GM21576 (cell line): Measurements from ENCODE around the gene COL27A1.

ENCODE experiments used
- ATAC-seq: cut with Tn5 transposase; IDR thresholded peaks from one replicate; pipeline ENCODE4 v1.9.1; 2021; ENCODE audit warnings: mild to moderate bottlenecking, moderate library complexity; ENCODE audit not compliant: unreplicated experiment

Gene COL27A1

GRCh38 chr9:114202849-114203248 is 47.5 kb downstream of the COL27A1 start:
- ATAC-seq, result no peak

- no peak for ATAC-seq
These were observed 48.2 kb downstream of the COL27A1 start for GRCh38 chr9:114203410-114204140.

GRCh38 chr9:114204265-114204664 is 48.9 kb downstream of the COL27A1 start:
- ATAC-seq, result no peak

GRCh38 chr9:114205171-114206015 is 50.1 kb downstream of the COL27A1 start:
- no peak for ATAC-seq

GRCh38 chr9:114206221-114206789 is 51.0 kb downstream of the COL27A1 start:
- no peak for ATAC-seq

- no peak for ATAC-seq
These were observed 51.9 kb downstream of the COL27A1 start for GRCh38 chr9:114207034-114207810.

GRCh38 chr9:114207845-114208244 is 52.5 kb downstream of the COL27A1 start:
- ATAC-seq, result no peak

- ATAC-seq, result no peak
These were observed 53.8 kb downstream of the COL27A1 start for GRCh38 chr9:114209151-114209550.

GRCh38 chr9:114210136-114210535 is 54.8 kb downstream of the COL27A1 start:
- ATAC-seq, result no peak

GRCh38 chr9:114210691-114211276 is 55.4 kb downstream of the COL27A1 start:
- no peak for ATAC-seq

GRCh38 chr9:114212826-114213225 is 57.5 kb downstream of the COL27A1 start:
- no peak for ATAC-seq

- ATAC-seq, result no peak
These were observed 58.2 kb downstream of the COL27A1 start for GRCh38 chr9:114213566-114213965.

GRCh38 chr9:114214181-114214580 is 58.8 kb downstream of the COL27A1 start:
- no peak for ATAC-seq

- no peak for ATAC-seq
These were observed 59.5 kb downstream of the COL27A1 start for GRCh38 chr9:114214686-114215414.

GRCh38 chr9:114216081-114216480 is 60.7 kb downstream of the COL27A1 start:
- ATAC-seq, result no peak

- no peak for ATAC-seq
These were observed 61.6 kb downstream of the COL27A1 start for GRCh38 chr9:114216976-114217375.

GRCh38 chr9:114218264-114219120 is 63.2 kb downstream of the COL27A1 start:
- ATAC-seq, result no peak

- ATAC-seq, result no peak
These were observed 64.8 kb downstream of the COL27A1 start for GRCh38 chr9:114220061-114220541.
